ENCODE measurements around the gene CHMP4A. TPM values are rescaled to one million over a fixed set of nuclear protein-coding genes. Genes with fewer than 3 reads are reported as not detected.

Gene CHMP4A
- total and polyA plus RNA-seq, 2 of the 13 experiments (the other 11 are each of a cell fraction or from before 2014, with no cell fraction given) = 83.6 to 113 TPM

DNA sequence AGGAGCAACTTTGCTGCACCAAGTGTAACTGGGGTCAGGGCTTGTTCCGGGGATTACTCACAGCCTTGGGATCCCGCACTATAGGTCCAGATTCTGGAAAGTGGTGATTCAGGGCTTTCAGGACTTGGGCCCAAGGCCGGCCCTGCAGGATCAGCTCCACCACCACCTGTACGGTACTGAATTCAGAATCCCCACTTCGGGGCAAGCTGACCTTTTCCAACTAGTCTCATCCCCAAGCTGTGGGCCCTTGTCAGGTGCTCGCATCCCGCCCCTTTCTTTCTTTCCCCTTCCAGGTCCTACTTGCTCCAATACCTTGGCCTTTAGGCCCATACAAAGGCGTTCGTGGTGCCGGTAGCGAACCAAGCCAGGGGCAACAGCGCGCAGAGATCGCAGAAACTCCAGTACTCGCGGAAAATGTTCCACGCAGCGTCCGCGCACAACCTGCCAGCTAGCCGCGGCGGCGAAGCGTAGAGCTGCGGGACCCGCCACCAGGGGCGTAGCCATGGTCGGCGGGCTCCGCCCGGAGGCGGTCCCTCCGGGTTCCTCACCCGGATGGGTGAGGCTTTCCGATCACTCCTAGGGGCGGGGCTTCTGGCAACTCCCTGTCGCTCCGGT lies 28.6 kb upstream of the CHMP4A start (continued):
- TF ChIP-seq, protein P1, sequence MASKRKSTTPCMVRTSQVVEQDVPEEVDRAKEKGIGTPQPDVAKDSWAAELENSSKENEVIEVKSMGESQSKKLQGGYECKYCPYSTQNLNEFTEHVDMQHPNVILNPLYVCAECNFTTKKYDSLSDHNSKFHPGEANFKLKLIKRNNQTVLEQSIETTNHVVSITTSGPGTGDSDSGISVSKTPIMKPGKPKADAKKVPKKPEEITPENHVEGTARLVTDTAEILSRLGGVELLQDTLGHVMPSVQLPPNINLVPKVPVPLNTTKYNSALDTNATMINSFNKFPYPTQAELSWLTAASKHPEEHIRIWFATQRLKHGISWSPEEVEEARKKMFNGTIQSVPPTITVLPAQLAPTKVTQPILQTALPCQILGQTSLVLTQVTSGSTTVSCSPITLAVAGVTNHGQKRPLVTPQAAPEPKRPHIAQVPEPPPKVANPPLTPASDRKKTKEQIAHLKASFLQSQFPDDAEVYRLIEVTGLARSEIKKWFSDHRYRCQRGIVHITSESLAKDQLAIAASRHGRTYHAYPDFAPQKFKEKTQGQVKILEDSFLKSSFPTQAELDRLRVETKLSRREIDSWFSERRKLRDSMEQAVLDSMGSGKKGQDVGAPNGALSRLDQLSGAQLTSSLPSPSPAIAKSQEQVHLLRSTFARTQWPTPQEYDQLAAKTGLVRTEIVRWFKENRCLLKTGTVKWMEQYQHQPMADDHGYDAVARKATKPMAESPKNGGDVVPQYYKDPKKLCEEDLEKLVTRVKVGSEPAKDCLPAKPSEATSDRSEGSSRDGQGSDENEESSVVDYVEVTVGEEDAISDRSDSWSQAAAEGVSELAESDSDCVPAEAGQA (IDR thresholded peaks at IDR 0.05; ENCODE audit: low read depth) = no peak
- TF ChIP-seq, protein P1 (CRISPR knock-in tag; IDR thresholded peaks at IDR 0.05; ENCODE audit: borderline replicate concordance) = no peak
- TF ChIP-seq ZNF790 (CRISPR knock-in tag; IDR thresholded peaks at IDR 0.05; ENCODE audit: borderline replicate concordance) = no peak; the same call in 1 of the 2 replicates
- TF ChIP-seq, protein P2, sequence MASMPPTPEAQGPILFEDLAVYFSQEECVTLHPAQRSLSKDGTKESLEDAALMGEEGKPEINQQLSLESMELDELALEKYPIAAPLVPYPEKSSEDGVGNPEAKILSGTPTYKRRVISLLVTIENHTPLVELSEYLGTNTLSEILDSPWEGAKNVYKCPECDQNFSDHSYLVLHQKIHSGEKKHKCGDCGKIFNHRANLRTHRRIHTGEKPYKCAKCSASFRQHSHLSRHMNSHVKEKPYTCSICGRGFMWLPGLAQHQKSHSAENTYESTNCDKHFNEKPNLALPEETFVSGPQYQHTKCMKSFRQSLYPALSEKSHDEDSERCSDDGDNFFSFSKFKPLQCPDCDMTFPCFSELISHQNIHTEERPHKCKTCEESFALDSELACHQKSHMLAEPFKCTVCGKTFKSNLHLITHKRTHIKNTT (CRISPR knock-in tag; IDR thresholded peaks at IDR 0.05) = 0 out of 2 replicates have a peak, but pooled peaks have one; percentile 18
- TF ChIP-seq, protein P3, sequence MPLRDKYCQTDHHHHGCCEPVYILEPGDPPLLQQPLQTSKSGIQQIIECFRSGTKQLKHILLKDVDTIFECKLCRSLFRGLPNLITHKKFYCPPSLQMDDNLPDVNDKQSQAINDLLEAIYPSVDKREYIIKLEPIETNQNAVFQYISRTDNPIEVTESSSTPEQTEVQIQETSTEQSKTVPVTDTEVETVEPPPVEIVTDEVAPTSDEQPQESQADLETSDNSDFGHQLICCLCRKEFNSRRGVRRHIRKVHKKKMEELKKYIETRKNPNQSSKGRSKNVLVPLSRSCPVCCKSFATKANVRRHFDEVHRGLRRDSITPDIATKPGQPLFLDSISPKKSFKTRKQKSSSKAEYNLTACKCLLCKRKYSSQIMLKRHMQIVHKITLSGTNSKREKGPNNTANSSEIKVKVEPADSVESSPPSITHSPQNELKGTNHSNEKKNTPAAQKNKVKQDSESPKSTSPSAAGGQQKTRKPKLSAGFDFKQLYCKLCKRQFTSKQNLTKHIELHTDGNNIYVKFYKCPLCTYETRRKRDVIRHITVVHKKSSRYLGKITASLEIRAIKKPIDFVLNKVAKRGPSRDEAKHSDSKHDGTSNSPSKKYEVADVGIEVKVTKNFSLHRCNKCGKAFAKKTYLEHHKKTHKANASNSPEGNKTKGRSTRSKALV (CRISPR knock-in tag; IDR thresholded peaks at IDR 0.05) = no peak
- 0 out of 2 replicates have a peak, but pooled peaks have one; percentile 47 for TF ChIP-seq JUND (CRISPR knock-in tag; IDR thresholded peaks at IDR 0.05)
- TF ChIP-seq ZNF33A (CRISPR knock-in tag; IDR thresholded peaks at IDR 0.05; ENCODE audit: borderline replicate concordance) = no peak
- TF ChIP-seq POLR2AphosphoS2 (IDR thresholded peaks at IDR 0.05; ENCODE audit: low read depth, low read length) = no peak; the same call in 1 of the 2 replicates
- TF ChIP-seq, protein P4, sequence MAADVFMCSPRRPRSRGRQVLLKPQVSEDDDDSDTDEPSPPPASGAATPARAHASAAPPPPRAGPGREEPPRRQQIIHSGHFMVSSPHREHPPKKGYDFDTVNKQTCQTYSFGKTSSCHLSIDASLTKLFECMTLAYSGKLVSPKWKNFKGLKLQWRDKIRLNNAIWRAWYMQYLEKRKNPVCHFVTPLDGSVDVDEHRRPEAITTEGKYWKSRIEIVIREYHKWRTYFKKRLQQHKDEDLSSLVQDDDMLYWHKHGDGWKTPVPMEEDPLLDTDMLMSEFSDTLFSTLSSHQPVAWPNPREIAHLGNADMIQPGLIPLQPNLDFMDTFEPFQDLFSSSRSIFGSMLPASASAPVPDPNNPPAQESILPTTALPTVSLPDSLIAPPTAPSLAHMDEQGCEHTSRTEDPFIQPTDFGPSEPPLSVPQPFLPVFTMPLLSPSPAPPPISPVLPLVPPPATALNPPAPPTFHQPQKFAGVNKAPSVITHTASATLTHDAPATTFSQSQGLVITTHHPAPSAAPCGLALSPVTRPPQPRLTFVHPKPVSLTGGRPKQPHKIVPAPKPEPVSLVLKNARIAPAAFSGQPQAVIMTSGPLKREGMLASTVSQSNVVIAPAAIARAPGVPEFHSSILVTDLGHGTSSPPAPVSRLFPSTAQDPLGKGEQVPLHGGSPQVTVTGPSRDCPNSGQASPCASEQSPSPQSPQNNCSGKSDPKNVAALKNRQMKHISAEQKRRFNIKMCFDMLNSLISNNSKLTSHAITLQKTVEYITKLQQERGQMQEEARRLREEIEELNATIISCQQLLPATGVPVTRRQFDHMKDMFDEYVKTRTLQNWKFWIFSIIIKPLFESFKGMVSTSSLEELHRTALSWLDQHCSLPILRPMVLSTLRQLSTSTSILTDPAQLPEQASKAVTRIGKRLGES (CRISPR knock-in tag; IDR thresholded peaks at IDR 0.05; ENCODE audit: borderline replicate concordance) = no peak
- TF ChIP-seq PAF1 (CRISPR knock-in tag; IDR thresholded peaks at IDR 0.05) = peak; percentile 79
- TF ChIP-seq DNMT1 (CRISPR knock-in tag; IDR thresholded peaks at IDR 0.05) = no peak; the same call in none of the 2 replicates
- no peak for TF ChIP-seq ZNF737 (CRISPR knock-in tag; IDR thresholded peaks at IDR 0.05; ENCODE audit: borderline replicate concordance)
- TF ChIP-seq AGO2 (optimal IDR thresholded peaks at IDR 0.05; ENCODE audit: low read depth, low read length) = no peak
- peak; percentile 39; the same call in 1 of the 2 replicates for TF ChIP-seq ZNF354B (CRISPR knock-in tag; IDR thresholded peaks at IDR 0.05)
- peak; percentile 78 for TF ChIP-seq AGO1 (IDR thresholded peaks at IDR 0.05; ENCODE audit: low read depth, low read length, poor library complexity, severe bottlenecking)
- TF ChIP-seq ZNF749 (CRISPR knock-in tag; IDR thresholded peaks at IDR 0.05; ENCODE audit: borderline replicate concordance) = no peak
- peak; percentile 17; the same call in 1 of the 2 replicates for TF ChIP-seq RCOR2 (CRISPR knock-in tag; IDR thresholded peaks at IDR 0.05)

All from HepG2 (cell line).